H1 (cell line): ENCODE measurements around the gene PSME1. TPM values are rescaled to one million over a fixed set of nuclear protein-coding genes. Genes with fewer than 3 reads are reported as not detected.
A peak's percentile ranks its signal among the peaks of the same experiment; 100 is the strongest.

Source experiments
- CTCF ChIA-PET: fragments of 300-600 bp; sonication (Branson Sonifier 250); formaldehyde crosslinking; loops from one replicate; lab custom pipeline; 2021; ENCODE audit not compliant: partially characterized antibody; lab: Charles Lee
- POLR2A ChIA-PET: fragments of 300-600 bp; sonication (Branson Sonifier 250); formaldehyde crosslinking; loops from one replicate; lab custom pipeline; 2021; ENCODE audit warnings: inconsistent platforms; ENCODE audit not compliant: partially characterized antibody; lab: Charles Lee
- DNase-seq, 2 experiments: peaks; one replicate each; pipeline versions ENCODE4 v3.0.0 to v3.0.0-alpha.2; 2010 to 2022; ENCODE audit warnings: low spot score in 2 of 2, low read depth in 1 of 2, mixed read lengths in 1 of 2
- FAIRE-seq: peaks from 2 replicates; lab custom pipeline; 2011; peaks lifted over from hg19 to GRCh38; lab: Jason Lieb, UNC
- H2AFZ ChIP-seq: 2 replicates; pipeline ENCODE4 v1.8.1; 2012; ENCODE audit warnings: low read length, inconsistent platforms
- H2AK5ac ChIP-seq: 2 replicates; pipeline ENCODE4 v1.6.1; 2013; ENCODE audit warnings: low read depth, low read length
- H2BK120ac ChIP-seq: replicated peaks from 2 replicates; pipeline ENCODE3; 2013; ENCODE audit warnings: low read depth, low read length, inconsistent platforms
- H2BK12ac ChIP-seq: 2 replicates; pipeline ENCODE4 v1.6.1; 2013; ENCODE audit warnings: low read depth, low read length
- H2BK15ac ChIP-seq: 2 replicates; pipeline ENCODE4 v1.6.1; 2013; ENCODE audit warnings: low read length
- H2BK20ac ChIP-seq: 2 replicates; pipeline ENCODE4 v1.6.1; 2013; ENCODE audit warnings: low read length
- H2BK5ac ChIP-seq: 2 replicates; pipeline ENCODE4 v1.6.1; 2013; ENCODE audit warnings: low read depth, low read length
- H3K14ac ChIP-seq: 2 replicates; pipeline ENCODE4 v1.6.1; 2013; ENCODE audit warnings: inconsistent platforms; ENCODE audit not compliant: insufficient read length
- H3K18ac ChIP-seq: 2 replicates; pipeline ENCODE4 v1.6.1; 2013; ENCODE audit warnings: low read length; ENCODE audit errors: extremely low read depth
- H3K23ac ChIP-seq: 2 replicates; pipeline ENCODE4 v1.6.1; 2013; ENCODE audit warnings: inconsistent platforms; ENCODE audit not compliant: insufficient read length
- H3K23me2 ChIP-seq: 2 replicates; pipeline ENCODE4 v1.6.1; 2013; ENCODE audit warnings: low read depth, low read length
- H3K27ac ChIP-seq: 2 replicates; pipeline ENCODE4 v1.6.1; 2011; ENCODE audit warnings: low read depth, low read length, inconsistent platforms
- H3K27me3 ChIP-seq, 4 experiments: replicated peaks in 1 of 4; 1 replicate in 1 of 4; 2 replicates in 3 of 4; pipeline versions ENCODE4 v1.6.1 to v1.8.1; 2011 to 2013; ENCODE audit warnings: low read length in 3 of 4, mild to moderate bottlenecking in 3 of 4, inconsistent platforms in 2 of 4, mixed read lengths in 2 of 4, moderate library complexity in 1 of 4; ENCODE audit not compliant: control insufficient read depth in 3 of 4, insufficient read depth in 3 of 4; ENCODE audit errors: extremely low read depth in 1 of 4
- H3K36me3 ChIP-seq, 4 experiments: 2 replicates each; pipeline versions ENCODE4 v1.6.1 to v1.8.1; 2011 to 2013; ENCODE audit warnings: mild to moderate bottlenecking in 4 of 4, low read length in 3 of 4, moderate library complexity in 2 of 4, control low read depth in 1 of 4, inconsistent platforms in 1 of 4; ENCODE audit not compliant: insufficient read depth in 4 of 4, control insufficient read depth in 2 of 4
- H3K4ac ChIP-seq: replicated peaks from 2 replicates; pipeline ENCODE3; 2013; ENCODE audit warnings: low read length, low read depth, mixed read lengths, inconsistent platforms; ENCODE audit not compliant: insufficient read length
- H3K4me1 ChIP-seq, 4 experiments: replicated peaks in 1 of 4; 1 replicate in 1 of 4; 2 replicates in 3 of 4; pipeline versions ENCODE4 v1.6.1 to v1.8.1; 2011 to 2013; ENCODE audit warnings: low read length in 3 of 4, inconsistent platforms in 2 of 4, mixed read lengths in 1 of 4; ENCODE audit not compliant: insufficient read depth in 4 of 4, control insufficient read depth in 3 of 4
- H3K4me2 ChIP-seq, 2 experiments: 2 replicates each; pipeline versions ENCODE4 v1.6.1 to v1.8.1; 2011 to 2013; ENCODE audit warnings: low read depth in 2 of 2, low read length in 2 of 2, control low read depth in 1 of 2, inconsistent platforms in 1 of 2, mild to moderate bottlenecking in 1 of 2; ENCODE audit not compliant: insufficient read depth in 1 of 2
- H3K4me3 ChIP-seq, 4 experiments: fragments of 200-600, 300-600 bp in 1 of 4; sonication (generic), shearing (Covaris generic), sonication (Bioruptor Twin) in 1 of 4; 2 replicates each; pipeline versions ENCODE4 v1.5.1 to v1.8.1; 2011 to 2016; ENCODE audit warnings: low read length in 4 of 4, low read depth in 3 of 4, control low read depth in 2 of 4, inconsistent platforms in 2 of 4, mild to moderate bottlenecking in 2 of 4, mixed read lengths in 1 of 4, moderate library complexity in 1 of 4; ENCODE audit not compliant: insufficient read depth in 2 of 4; ENCODE audit errors: extremely low read depth in 1 of 4
- H3K56ac ChIP-seq: replicated peaks from 2 replicates; pipeline ENCODE3; 2013; ENCODE audit warnings: low read depth, mild to moderate bottlenecking, mixed read lengths, low read length, inconsistent platforms; ENCODE audit not compliant: insufficient read length
- H3K79me1 ChIP-seq: 2 replicates; pipeline ENCODE4 v1.6.1; 2013; ENCODE audit warnings: low read depth, low read length, control low read depth
- H3K79me2 ChIP-seq, 2 experiments: 2 replicates each; pipeline versions ENCODE4 v1.6.1 to v1.8.1; 2012 to 2013; ENCODE audit warnings: low read length in 2 of 2, mild to moderate bottlenecking in 2 of 2, inconsistent platforms in 1 of 2; ENCODE audit not compliant: insufficient read depth in 2 of 2, control insufficient read depth in 1 of 2
- H3K9ac ChIP-seq, 4 experiments: replicated peaks in 1 of 4; 1 replicate in 1 of 4; 2 replicates in 3 of 4; pipeline versions ENCODE4 v1.6.1 to v1.8.1; 2011 to 2013; ENCODE audit warnings: low read depth in 3 of 4, low read length in 3 of 4, control low read depth in 2 of 4, mild to moderate bottlenecking in 2 of 4, moderate library complexity in 2 of 4, inconsistent platforms in 1 of 4; ENCODE audit errors: extremely low read depth in 1 of 4
- H3K9me3 ChIP-seq, 2 experiments: 2 replicates each; pipeline versions ENCODE4 v1.6.1 to v1.8.1; 2012 to 2013; ENCODE audit warnings: mild to moderate bottlenecking in 2 of 2, moderate library complexity in 2 of 2, control low read depth in 1 of 2, inconsistent platforms in 1 of 2, low read depth in 1 of 2, low read length in 1 of 2, mixed read lengths in 1 of 2; ENCODE audit not compliant: insufficient read depth in 2 of 2
- H4K20me1 ChIP-seq, 2 experiments: replicated peaks in 1 of 2; 2 replicates each; pipeline versions ENCODE3 to v1.8.1; 2011 to 2013; ENCODE audit warnings: inconsistent platforms in 2 of 2, low read length in 2 of 2, mild to moderate bottlenecking in 1 of 2; ENCODE audit not compliant: insufficient read depth in 2 of 2, control insufficient read depth in 1 of 2
- H4K5ac ChIP-seq: 2 replicates; pipeline ENCODE4 v1.6.1; 2013; ENCODE audit warnings: low read length, low read depth, mixed read lengths, inconsistent platforms; ENCODE audit not compliant: insufficient read length
- H4K8ac ChIP-seq: 2 replicates; pipeline ENCODE4 v1.8.0; 2013; ENCODE audit warnings: mild to moderate bottlenecking, moderate library complexity, low read length, inconsistent platforms; ENCODE audit not compliant: insufficient read depth; ENCODE audit errors: extremely low read depth
- H4K91ac ChIP-seq: replicated peaks from 2 replicates; pipeline ENCODE3; 2013; ENCODE audit warnings: low read length, mixed read lengths, inconsistent platforms; ENCODE audit not compliant: insufficient read length
- HDAC2 ChIP-seq, 2 experiments: fragments of 300-600 bp in 1 of 2; sonication (generic) in 1 of 2; IDR thresholded peaks; 2 replicates each; pipeline ENCODE4 v1.6.1; 2011 to 2012; ENCODE audit warnings: low read depth in 2 of 2, low read length in 2 of 2, mild to moderate bottlenecking in 2 of 2, moderate library complexity in 2 of 2, borderline replicate concordance in 1 of 2, inconsistent platforms in 1 of 2
- KDM4A ChIP-seq: IDR thresholded peaks from one replicate; pipeline ENCODE4 v1.7.1; 2012; ENCODE audit warnings: low read depth, mild to moderate bottlenecking, moderate library complexity, low read length, inconsistent platforms; ENCODE audit not compliant: severe bottlenecking
- TCF12 ChIP-seq: IDR thresholded peaks from 2 replicates; pipeline ENCODE4 v1.6.1; 2011; ENCODE audit warnings: low read depth, mild to moderate bottlenecking, low read length
- WGBS, 2 experiments: shearing (Covaris generic) in 1 of 2; methylation state at CpG; one replicate each; pipeline versions ENCODE4 v1.1.6 to v1.1.7; 2013 to 2015; ENCODE audit warnings: low lambda C conversion rate in 2 of 2, mixed read lengths in 2 of 2, inconsistent platforms in 1 of 2, low coverage in 1 of 2, missing lambda C conversion rate in 1 of 2; ENCODE audit not compliant: insufficient replicate concordance in 2 of 2, insufficient coverage in 1 of 2, insufficient read length in 1 of 2; ENCODE audit errors: extremely low coverage in 1 of 2, missing lambda C conversion rate in 1 of 2; 5-methylcytosine and 5-hydroxymethylcytosine counted together
- polyA plus RNA-seq, 7 experiments: library from polyadenylated mRNA; depleted of rRNA in 3 of 7; stranded (reverse) in 5 of 7; unstranded in 2 of 7; fragments of >200 nt in 5 of 7; fragments of 200-250 nt in 2 of 7; gene quantifications; 1 replicate in 5 of 7; 2 replicates in 1 of 7; 4 replicates in 1 of 7; pipeline versions ENCODE4 v1.2.1 to v1.2.3, GENCODE V29; 2011 to 2013; ENCODE audit warnings: missing spikeins in 2 of 7, mixed read lengths in 2 of 7
- total RNA-seq: library from RNA; stranded (reverse); fragmentation: NEBNext Ultra II Directional; extraction: Animal tissue kit (Norgen Biotek cat#: 25700); gene quantifications from 2 replicates; pipeline ENCODE4 v1.2.1, GENCODE V29; 2021

PSME1 gene
- total and polyA plus RNA-seq, 2 of the 8 experiments (the other 6 are each of a cell fraction or from before 2014, with no cell fraction given), result 74.9 to 85.9 TPM

DNA sequence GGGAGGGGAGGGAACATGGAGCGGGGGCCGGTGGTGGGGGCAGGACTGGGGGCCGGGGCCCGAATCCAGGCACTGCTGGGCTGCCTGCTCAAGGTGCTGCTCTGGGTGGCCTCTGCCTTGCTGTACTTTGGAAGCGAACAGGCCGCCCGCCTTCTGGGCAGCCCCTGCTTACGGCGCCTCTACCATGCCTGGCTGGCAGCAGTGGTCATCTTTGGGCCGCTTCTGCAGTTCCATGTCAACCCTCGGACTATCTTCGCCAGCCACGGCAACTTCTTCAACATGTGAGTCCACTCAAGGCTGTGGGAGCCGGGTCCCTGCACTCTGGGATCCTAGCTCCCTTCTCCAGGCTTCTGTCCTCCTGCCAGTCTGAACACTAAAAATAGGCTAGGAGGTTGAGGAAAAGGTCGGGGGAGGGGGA is 4.4 kb upstream of the PSME1 start:
- Histone ChIP-seq H4K8ac (peak overlapping the region; percentile 57; the same call in 1 of the 2 replicates), H3K23ac (no peak overlapping the region), H4K20me1 (no peaks in the 10 kb centered on the region), H3K9ac (no peak overlapping the region; a peak in 1 of 7 replicates), H3K9me3 (no peaks in the 10 kb centered on the region), H3K14ac (no peak overlapping the region), H3K79me1 (no peaks in the 10 kb centered on the region), H3K27me3 (no peaks in the 10 kb centered on the region), H2BK5ac (no peak overlapping the region), H2BK20ac (no peak overlapping the region), H2BK15ac (no peak overlapping the region), H3K56ac (no peak overlapping the region), H3K18ac (no peak overlapping the region), H3K4ac (no peak overlapping the region), H2BK120ac (no peak overlapping the region), H2AFZ (no peak overlapping the region), H3K4me1 (peaks cover 0 to 4% (median under 1%) of the 10 kb centered on the region in 4 experiments; a peak in 3 of 7 replicates), H3K79me2 (no peaks in the 10 kb centered on the region), H2AK5ac (no peak overlapping the region), H3K27ac (no peak overlapping the region), H3K23me2 (peaks cover 5% of the 10 kb centered on the region; the same call in 1 of the 2 replicates), H4K5ac (no peak overlapping the region), H3K4me2 (no peak overlapping the region), H3K36me3 (no peaks in the 10 kb centered on the region), H4K91ac (no peak overlapping the region), H2BK12ac (no peak overlapping the region), H3K4me3 (no peak overlapping the region)
- POLR2A ChIA-PET, result interaction anchor here (0.9 to 11.1 kb wide), 6 partner anchors 9 to 46 kb away, joined by 4 to 100 read pairs (median 8); partner anchors contain the start of genes DCAF11, EMC9 and NRL
- TF ChIP-seq KDM4A (no peak), HDAC2 (IDR thresholded peaks at IDR 0.05; ENCODE audit: borderline replicate concordance in 1 of 2, low read depth in 2 of 2, low read length in 2 of 2) (no peak), TCF12 (no peak)
- DNase-seq (no peak), FAIRE-seq (no peak)
- CTCF ChIA-PET, result interaction anchor here (0.8 to 0.9 kb wide), 2 partner anchors 46 to 139 kb away, joined by 3 read pairs; partner anchors contain the start of gene RABGGTA
- 91% methylated on average over 12 of the region's 15 CpGs; no CpG with 5 or more reads in 1 of the 2 experiments for WGBS, 2 experiments
